Peyer's patch (tissue), 4 donors: ENCODE measurements around the gene USP6NL. TPM values are rescaled to one million over a fixed set of nuclear protein-coding genes. Genes with fewer than 3 reads are reported as not detected.

ENCODE experiments used
- DNase-seq, 3 donors: peaks; one replicate each; pipeline ENCODE4 v3.0.0-alpha.2; 2017 to 2019
- H3K27ac ChIP-seq, 4 donors: fragments of 200-600 bp; sonication (generic); one replicate each; pipeline ENCODE4 v1.5.1; 2016 to 2019
- H3K27me3 ChIP-seq, 2 donors: fragments of 200-600 bp; sonication (generic); one replicate each; pipeline ENCODE4 v1.5.1; 2019
- H3K36me3 ChIP-seq, 3 donors: fragments of 200-600 bp; sonication (generic); one replicate each; pipeline ENCODE4 v1.5.1; 2016 to 2019
- H3K4me1 ChIP-seq, 4 donors: fragments of 200-600 bp; sonication (generic); one replicate each; pipeline ENCODE4 v1.5.1; 2016 to 2019
- H3K4me3 ChIP-seq, 4 donors: fragments of 200-600 bp; sonication (generic); 1 replicate in 3 of 4; 2 replicates in 1 of 4; pipeline ENCODE4 v1.5.1; 2016 to 2019; ENCODE audit warnings: mild to moderate bottlenecking in 1 of 4
- H3K9me3 ChIP-seq, 4 donors: fragments of 200-600 bp; sonication (generic); one replicate each; pipeline ENCODE4 v1.5.1; 2016 to 2019; ENCODE audit warnings: mild to moderate bottlenecking in 1 of 4
- POLR2A ChIP-seq, 2 donors: fragments of 450-650 bp; IDR thresholded peaks; one replicate each; pipeline ENCODE4 v1.5.1; 2017; ENCODE audit warnings: antibody characterized with exemption in 2 of 2, mild to moderate bottlenecking in 2 of 2, moderate library complexity in 2 of 2
- total RNA-seq, 4 donors: library from RNA; depleted of rRNA; stranded (reverse); fragments of >200 nt; gene quantifications; one replicate each; pipeline ENCODE4 v1.1.0, GENCODE V29; 2016
- TF ChIP-seq, protein P1 (sequence below), 6 experiments: fragments of 450-650 bp in 4 of 6; fragments of 200-600 bp in 2 of 6; sonication (generic) in 1 of 6; IDR thresholded peaks; one replicate each; pipeline ENCODE4 v1.5.1; 2017 to 2019; ENCODE audit warnings: antibody characterized with exemption in 6 of 6, mild to moderate bottlenecking in 3 of 6, moderate library complexity in 1 of 6

USP6NL gene
- total RNA-seq, 4 donors from 2014 or later = 15.0 to 52.8 (median 19.3) TPM

DNA sequence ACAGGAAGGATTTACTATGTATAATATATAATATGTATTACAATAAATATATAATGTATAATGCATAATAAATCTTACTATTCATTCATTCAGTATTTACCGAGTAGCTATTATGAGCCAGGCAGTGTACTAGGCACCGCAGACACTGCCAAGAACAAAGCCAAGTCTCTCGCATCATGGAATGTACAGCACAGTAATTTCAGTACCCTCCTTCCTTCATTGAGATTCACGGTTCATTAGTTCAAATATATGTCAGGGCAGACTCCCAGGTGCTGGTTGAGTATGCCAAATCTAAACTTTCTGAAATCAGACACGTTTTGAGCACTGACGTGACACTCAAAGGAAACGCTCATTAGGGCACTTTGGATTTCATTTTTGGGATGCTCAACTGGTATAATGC, 9.1 kb downstream of the USP6NL start:
- H3K36me3 ChIP-seq = no peaks in the 10 kb centered on the region
- no peak overlapping the region for H3K4me3 ChIP-seq
- H3K4me1 ChIP-seq = peaks cover 0 to 11% (median 0%) of the 10 kb centered on the region in 4 donors
- TF ChIP-seq, protein P1, sequence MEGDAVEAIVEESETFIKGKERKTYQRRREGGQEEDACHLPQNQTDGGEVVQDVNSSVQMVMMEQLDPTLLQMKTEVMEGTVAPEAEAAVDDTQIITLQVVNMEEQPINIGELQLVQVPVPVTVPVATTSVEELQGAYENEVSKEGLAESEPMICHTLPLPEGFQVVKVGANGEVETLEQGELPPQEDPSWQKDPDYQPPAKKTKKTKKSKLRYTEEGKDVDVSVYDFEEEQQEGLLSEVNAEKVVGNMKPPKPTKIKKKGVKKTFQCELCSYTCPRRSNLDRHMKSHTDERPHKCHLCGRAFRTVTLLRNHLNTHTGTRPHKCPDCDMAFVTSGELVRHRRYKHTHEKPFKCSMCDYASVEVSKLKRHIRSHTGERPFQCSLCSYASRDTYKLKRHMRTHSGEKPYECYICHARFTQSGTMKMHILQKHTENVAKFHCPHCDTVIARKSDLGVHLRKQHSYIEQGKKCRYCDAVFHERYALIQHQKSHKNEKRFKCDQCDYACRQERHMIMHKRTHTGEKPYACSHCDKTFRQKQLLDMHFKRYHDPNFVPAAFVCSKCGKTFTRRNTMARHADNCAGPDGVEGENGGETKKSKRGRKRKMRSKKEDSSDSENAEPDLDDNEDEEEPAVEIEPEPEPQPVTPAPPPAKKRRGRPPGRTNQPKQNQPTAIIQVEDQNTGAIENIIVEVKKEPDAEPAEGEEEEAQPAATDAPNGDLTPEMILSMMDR (IDR thresholded peaks at IDR 0.05) = no peak
- TF ChIP-seq POLR2A (IDR thresholded peaks at IDR 0.05) = no peak
- H3K9me3 ChIP-seq = no peaks in the 10 kb centered on the region
- no peak for DNase-seq
- no peaks in the 10 kb centered on the region for H3K27me3 ChIP-seq
- peak overlapping the region in 2 of 4 donors; percentile 2 to 40 for H3K27ac ChIP-seq

DNA sequence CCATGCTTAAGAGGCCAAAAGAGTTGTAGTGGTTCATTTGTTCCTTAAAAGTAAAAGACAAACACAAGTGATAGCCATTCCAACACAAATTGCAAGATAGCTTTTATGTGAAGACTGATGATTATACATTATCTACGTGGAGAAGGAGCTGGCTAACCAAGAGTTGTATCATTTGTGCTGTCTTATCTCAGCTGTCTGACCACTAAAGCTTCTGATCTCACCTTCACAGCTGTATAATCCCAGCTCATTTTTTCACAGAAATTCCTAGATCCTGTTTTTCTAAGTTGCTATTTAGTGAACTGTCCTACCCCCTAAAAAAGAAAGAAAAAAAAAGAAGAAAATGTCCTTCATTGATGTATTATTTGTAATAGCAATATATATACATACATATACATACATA, 9.8 kb downstream of the USP6NL start:
- H3K9me3 ChIP-seq = no peaks in the 10 kb centered on the region
- no peaks in the 10 kb centered on the region for H3K36me3 ChIP-seq
- TF ChIP-seq, protein P1 (IDR thresholded peaks at IDR 0.05) = no peak
- H3K27me3 ChIP-seq = no peaks in the 10 kb centered on the region
- H3K4me1 ChIP-seq = peaks cover 0 to 11% (median 0%) of the 10 kb centered on the region in 4 donors
- H3K27ac ChIP-seq = no peak overlapping the region
- no peak overlapping the region for H3K4me3 ChIP-seq
- no peak for DNase-seq

DNA sequence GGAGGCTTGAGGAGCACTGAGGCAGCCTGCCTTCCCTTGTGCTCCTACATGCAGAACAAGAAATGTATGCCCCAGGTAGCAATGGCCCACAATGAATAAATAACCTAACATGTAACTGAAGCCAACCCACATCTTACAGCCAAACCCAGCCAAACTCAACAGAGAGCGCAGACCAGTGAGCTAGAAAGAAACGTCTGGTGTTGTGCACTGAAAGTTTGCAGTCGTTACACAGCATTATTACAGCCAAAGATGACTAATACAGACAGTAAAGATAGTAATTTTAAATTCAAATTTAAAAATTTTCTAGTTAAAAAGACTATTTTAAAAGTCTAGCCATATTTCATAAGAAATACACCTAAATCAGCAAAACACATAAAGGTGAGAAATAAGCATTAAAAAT, 11.2 kb downstream of the USP6NL start:
- no peak for DNase-seq
- Histone ChIP-seq H3K27ac (no peak overlapping the region), H3K36me3 (no peaks in the 10 kb centered on the region), H3K4me1 (peaks cover 0 to 13% (median 0%) of the 10 kb centered on the region in 4 donors), H3K27me3 (no peaks in the 10 kb centered on the region), H3K4me3 (no peak overlapping the region), H3K9me3 (no peaks in the 10 kb centered on the region)
- TF ChIP-seq POLR2A (IDR thresholded peaks at IDR 0.05) = no peak
- TF ChIP-seq, protein P1 (IDR thresholded peaks at IDR 0.05) = no peak

DNA sequence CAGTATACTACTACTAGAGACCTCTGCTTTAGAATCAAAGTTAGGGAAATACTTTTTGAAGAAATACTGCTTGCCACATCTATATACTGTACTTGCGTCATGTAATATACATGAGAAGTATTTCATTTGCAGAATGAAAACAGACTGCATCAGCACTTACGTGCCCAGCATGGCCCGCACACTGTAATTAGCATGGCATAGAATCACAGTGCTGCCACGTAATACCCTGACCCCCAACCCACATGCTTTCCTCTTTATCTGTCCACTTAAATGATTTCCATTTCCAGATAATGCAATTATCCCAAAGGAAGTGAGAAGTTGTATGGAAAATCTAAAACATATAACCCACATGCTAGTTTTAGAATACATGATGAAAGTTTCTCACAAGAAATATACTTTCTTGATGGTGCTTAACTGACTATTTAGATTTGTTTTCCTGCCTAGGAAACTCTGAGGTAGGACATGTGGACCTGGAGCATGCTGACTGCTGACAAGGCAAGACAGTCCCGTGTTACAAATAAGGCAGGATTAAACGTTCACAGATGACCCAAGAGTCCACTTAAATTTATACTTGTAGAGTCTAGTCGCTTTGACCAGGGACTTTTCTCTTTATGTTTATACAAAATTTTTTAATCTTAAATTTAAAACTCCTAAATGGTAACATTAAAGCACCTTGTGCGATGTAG, 12.6 kb downstream of the USP6NL start:
- Histone ChIP-seq H3K36me3 (no peaks in the 10 kb centered on the region), H3K27ac (no peak overlapping the region), H3K9me3 (no peaks in the 10 kb centered on the region), H3K4me1 (peaks cover 0 to 16% (median 0%) of the 10 kb centered on the region in 4 donors), H3K27me3 (no peaks in the 10 kb centered on the region), H3K4me3 (no peak overlapping the region)
- DNase-seq = no peak
- TF ChIP-seq, protein P1 (IDR thresholded peaks at IDR 0.05) = no peak

DNA sequence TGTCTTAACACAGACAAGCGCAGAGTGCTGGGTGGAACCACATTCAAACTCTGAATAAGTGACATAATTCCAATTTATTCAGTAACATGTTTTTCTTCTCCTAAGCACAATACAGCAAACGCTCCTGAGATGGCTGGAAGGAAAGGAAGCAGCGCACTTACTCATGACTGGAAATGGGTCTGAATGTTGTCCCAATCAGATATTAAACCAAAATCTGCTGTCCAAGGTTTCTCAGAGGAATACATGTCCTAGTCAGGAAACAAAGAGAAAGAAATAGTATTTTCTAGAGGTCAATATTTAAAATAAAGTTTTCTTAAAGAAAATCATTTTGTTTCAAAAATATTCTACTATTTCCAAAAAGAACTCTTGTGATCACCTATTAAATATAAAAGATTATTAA, 14.0 kb downstream of the USP6NL start:
- Histone ChIP-seq H3K27me3 (no peaks in the 10 kb centered on the region), H3K9me3 (no peaks in the 10 kb centered on the region), H3K4me3 (no peak overlapping the region), H3K27ac (no peak overlapping the region), H3K4me1 (peaks cover 0 to 7% (median 0%) of the 10 kb centered on the region in 4 donors), H3K36me3 (no peaks in the 10 kb centered on the region)
- DNase-seq = no peak
- no peak for TF ChIP-seq POLR2A (IDR thresholded peaks at IDR 0.05)
- TF ChIP-seq, protein P1 (IDR thresholded peaks at IDR 0.05) = no peak

DNA sequence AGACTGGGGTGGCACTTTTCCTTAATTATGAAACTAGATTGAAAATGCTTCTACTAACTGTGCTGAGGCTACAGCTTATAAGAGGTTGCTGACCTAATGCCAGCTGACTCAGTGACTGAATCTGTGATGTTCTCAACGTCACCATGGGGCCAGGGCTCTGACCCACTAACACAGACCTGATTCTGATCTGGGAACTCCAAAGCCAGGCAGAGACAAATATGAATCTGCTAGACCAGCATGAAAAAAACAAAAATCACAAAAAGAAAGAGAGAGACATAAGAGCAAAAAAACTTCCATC, 16.1 kb downstream of the USP6NL start:
- Histone ChIP-seq H3K9me3 (no peaks in the 10 kb centered on the region), H3K4me3 (no peak overlapping the region), H3K36me3 (no peaks in the 10 kb centered on the region), H3K4me1 (peaks cover 0 to 5% (median 0%) of the 10 kb centered on the region in 4 donors), H3K27me3 (no peaks in the 10 kb centered on the region), H3K27ac (peak overlapping the region in 2 of 4 donors; percentile 6 to 27)
- no peak for DNase-seq
- TF ChIP-seq POLR2A (IDR thresholded peaks at IDR 0.05) = no peak
- TF ChIP-seq, protein P1 (IDR thresholded peaks at IDR 0.05) = no peak
